ENCODE data around the gene NPC2.

NPC2 gene

GRCh38 chr14:74521756-74522155, 28.7 kb upstream of the NPC2 start:
- TF ChIP-seq CTCF (conservative IDR thresholded peaks at IDR 0.05; ENCODE audit: control insufficient read depth, insufficient read depth, low read depth, low read length): no peak
- no peak overlapping the region for H3K4me3 ChIP-seq (ENCODE audit: control insufficient read depth, low read depth, low read length)
- no peak for DNase-seq (ENCODE audit: low read depth)

GRCh38 chr14:74519316-74520074, 26.4 kb upstream of the NPC2 start:
- no peak for DNase-seq (ENCODE audit: low read depth)
- TF ChIP-seq CTCF (conservative IDR thresholded peaks at IDR 0.05; ENCODE audit: control insufficient read depth, insufficient read depth, low read depth, low read length): no peak
- no peak overlapping the region for H3K4me3 ChIP-seq (ENCODE audit: control insufficient read depth, low read depth, low read length)

- no peak overlapping the region for H3K4me3 ChIP-seq (ENCODE audit: control insufficient read depth, low read depth, low read length)
- no peak for DNase-seq (ENCODE audit: low read depth)
- no peak for TF ChIP-seq CTCF (conservative IDR thresholded peaks at IDR 0.05; ENCODE audit: control insufficient read depth, insufficient read depth, low read depth, low read length)
These were observed 25.1 kb upstream of the NPC2 start for GRCh38 chr14:74518221-74518620.

GRCh38 chr14:74517731-74518130, 24.6 kb upstream of the NPC2 start:
- no peak overlapping the region for H3K4me3 ChIP-seq (ENCODE audit: control insufficient read depth, low read depth, low read length)
- no peak for DNase-seq (ENCODE audit: low read depth)
- no peak for TF ChIP-seq CTCF (conservative IDR thresholded peaks at IDR 0.05; ENCODE audit: control insufficient read depth, insufficient read depth, low read depth, low read length)

GRCh38 chr14:74516451-74517160, 23.5 kb upstream of the NPC2 start:
- TF ChIP-seq CTCF (conservative IDR thresholded peaks at IDR 0.05; ENCODE audit: control insufficient read depth, insufficient read depth, low read depth, low read length): no peak
- no peak for DNase-seq (ENCODE audit: low read depth)
- H3K4me3 ChIP-seq (ENCODE audit: control insufficient read depth, low read depth, low read length): no peak overlapping the region

- no peak for DNase-seq (ENCODE audit: low read depth)
- no peak for TF ChIP-seq CTCF (conservative IDR thresholded peaks at IDR 0.05; ENCODE audit: control insufficient read depth, insufficient read depth, low read depth, low read length)
- H3K4me3 ChIP-seq (ENCODE audit: control insufficient read depth, low read depth, low read length): no peak overlapping the region
These were observed 22.8 kb upstream of the NPC2 start for GRCh38 chr14:74515891-74516412.

Measured in fibroblast of mammary gland (primary cell).